Upper lobe of left lung (tissue), 4 donors: ENCODE results near the gene KDF1.

ENCODE experiments used
- CTCF ChIP-seq, 6 experiments: fragments of 450-650 bp in 4 of 6; fragments of 200-600 bp in 2 of 6; sonication (generic) in 2 of 6; IDR thresholded peaks; one replicate each; pipeline ENCODE4 v1.5.1; 2016 to 2019; ENCODE audit warnings: antibody characterized with exemption in 6 of 6
- POLR2AphosphoS5 ChIP-seq, 2 donors: sonication (generic); formaldehyde crosslinking; IDR thresholded peaks; one replicate each; pipeline ENCODE4 v1.5.1; 2017; ENCODE audit warnings: antibody characterized with exemption in 2 of 2

- TF ChIP-seq POLR2AphosphoS5 (IDR thresholded peaks at IDR 0.05) (no peak), CTCF (IDR thresholded peaks at IDR 0.05) (no peak)
Measured at GRCh38 chr1:26965213-26965612, 4.9 kb upstream of the KDF1 start.
